Measurements from ENCODE around the gene RXRB.

The RXRB gene

GRCh38 chr6:33200219-33201146, at the start of gene RXRB, which contains the start of gene SLC39A7 (continued):
- TF ChIP-seq ZBTB7A (tag by site-specific recombination; IDR thresholded peaks at IDR 0.05; ENCODE audit: low read depth) = peak; percentile 93; the same call in 1 of the 2 replicates
- TF ChIP-seq ZBTB8A (tag by site-specific recombination; IDR thresholded peaks at IDR 0.05) = peak; percentile 70; the same call in 1 of the 2 replicates
- peak; percentile 80; the same call in 1 of the 2 replicates for TF ChIP-seq ZNF394 (tag by site-specific recombination; IDR thresholded peaks at IDR 0.05; ENCODE audit: borderline replicate concordance)
- TF ChIP-seq ZNF169 (tag by site-specific recombination; IDR thresholded peaks at IDR 0.05) = no peak
- TF ChIP-seq ZNF600 (tag by site-specific recombination; IDR thresholded peaks at IDR 0.05) = no peak
- TF ChIP-seq ZBTB6 (tag by site-specific recombination; IDR thresholded peaks at IDR 0.05) = peak; percentile 88
- peak; percentile 68 for TF ChIP-seq ZNF341 (tag by site-specific recombination; IDR thresholded peaks at IDR 0.05; ENCODE audit: low read depth)
- TF ChIP-seq ZNF561 (tag by site-specific recombination; IDR thresholded peaks at IDR 0.05; ENCODE audit: borderline replicate concordance) = peak; percentile 11
- no peak for TF ChIP-seq ZNF274 (IDR thresholded peaks at IDR 0.05; ENCODE audit: low read length)
- no peak for TF ChIP-seq ZNF274 (tag by site-specific recombination; IDR thresholded peaks at IDR 0.05; ENCODE audit: borderline replicate concordance)
- TF ChIP-seq ZNF335 (tag by site-specific recombination; conservative IDR thresholded peaks at IDR 0.05) = peak; percentile 74
- peak; percentile 82 for TF ChIP-seq ZNF639 (tag by site-specific recombination; IDR thresholded peaks at IDR 0.05)
- TF ChIP-seq ZBTB11 (tag by site-specific recombination; conservative IDR thresholded peaks at IDR 0.05; ENCODE audit: low read depth) = peak; percentile 41
- TF ChIP-seq ZNF302 (tag by site-specific recombination; IDR thresholded peaks at IDR 0.05; ENCODE audit: low read depth) = 0 out of 2 replicates have a peak, but pooled peaks have one; percentile 19
- TF ChIP-seq REST (tag by site-specific recombination; IDR thresholded peaks at IDR 0.05) = peak; percentile 69
- TF ChIP-seq ZNF692 (tag by site-specific recombination; IDR thresholded peaks at IDR 0.05) = peak; percentile 97
- no peak for TF ChIP-seq ZFP3 (tag by site-specific recombination; IDR thresholded peaks at IDR 0.05; ENCODE audit: low read depth)
- TF ChIP-seq ZBTB48 (tag by site-specific recombination; IDR thresholded peaks at IDR 0.05) = peak; percentile 88
- no peak for TF ChIP-seq ZNF654 (tag by site-specific recombination; IDR thresholded peaks at IDR 0.05; ENCODE audit: low read depth)
- no peak for TF ChIP-seq ZNF645 (tag by site-specific recombination; IDR thresholded peaks at IDR 0.05)
- TF ChIP-seq SP2 (tag by site-specific recombination; IDR thresholded peaks at IDR 0.05) = peak; percentile 94
- peak; percentile 82 for TF ChIP-seq ZNF629 (tag by site-specific recombination; IDR thresholded peaks at IDR 0.05)
